DOHH2 (cell line): Measurements from ENCODE around the gene JMJD8.
"Not testable (repeated sequence)": the region's sequence is repeated elsewhere in the genome, so short reads cannot be mapped to it uniquely, and the experiment has no call there.

Source experiments
- H3F3A ChIP-seq: fragments of 200-600 bp; sonication (generic), shearing (Covaris generic); 2 replicates; pipeline ENCODE4 v1.6.0; 2016; ENCODE audit warnings: antibody characterized with exemption, mild to moderate bottlenecking; ENCODE audit not compliant: control insufficient read depth, insufficient read depth
- H3K27ac ChIP-seq: fragments of 200-600 bp; sonication (generic); 2 replicates; pipeline ENCODE4 v1.5.1; 2014; ENCODE audit warnings: low read depth, mild to moderate bottlenecking, low read length, moderate library complexity
- H3K27me3 ChIP-seq: fragments of 200-600 bp; sonication (generic); 2 replicates; pipeline ENCODE4 v1.6.1; 2014; ENCODE audit warnings: mild to moderate bottlenecking, low read length, mixed read lengths; ENCODE audit not compliant: control insufficient read depth
- H3K36me3 ChIP-seq: fragments of 200-600 bp; sonication (generic); 2 replicates; pipeline ENCODE4 v1.6.1; 2014; ENCODE audit warnings: mild to moderate bottlenecking, low read length, moderate library complexity, mixed read lengths; ENCODE audit not compliant: control insufficient read depth
- H3K4me1 ChIP-seq: fragments of 200-600 bp; sonication (generic); 2 replicates; pipeline ENCODE4 v1.6.1; 2014; ENCODE audit warnings: mild to moderate bottlenecking, low read length, mixed read lengths; ENCODE audit not compliant: control insufficient read depth
- H3K4me2 ChIP-seq: fragments of 200-600 bp; sonication (generic); 2 replicates; pipeline ENCODE4 v1.6.0; 2014; ENCODE audit warnings: mild to moderate bottlenecking, low read length, moderate library complexity
- H3K4me3 ChIP-seq: fragments of 200-600 bp; sonication (generic); 2 replicates; pipeline ENCODE4 v1.5.1; 2014; ENCODE audit warnings: mild to moderate bottlenecking, low read length, mixed read lengths
- H3K79me2 ChIP-seq: fragments of 200-600 bp; sonication (generic); 2 replicates; pipeline ENCODE4 v1.6.1; 2014; ENCODE audit warnings: mild to moderate bottlenecking, low read length, mixed read lengths; ENCODE audit not compliant: control insufficient read depth
- H3K9me2 ChIP-seq: fragments of 200-600 bp; sonication (generic); replicated peaks from 2 replicates; pipeline ENCODE4 v1.6.1; 2014; ENCODE audit warnings: mild to moderate bottlenecking, low read length, mixed read lengths; ENCODE audit not compliant: control insufficient read depth
- H3K9me3 ChIP-seq: fragments of 200-600 bp; sonication (generic); 2 replicates; pipeline ENCODE4 v1.6.1; 2014; ENCODE audit warnings: antibody characterized with exemption, low read length, mixed read lengths; ENCODE audit not compliant: control insufficient read depth, insufficient read depth
- H4K20me1 ChIP-seq: fragments of 200-600 bp; sonication (generic); 2 replicates; pipeline ENCODE4 v1.6.0; 2014; ENCODE audit warnings: low read depth, mild to moderate bottlenecking, antibody characterized with exemption, low read length, moderate library complexity; ENCODE audit not compliant: control insufficient read depth, insufficient read depth
- EZH2phosphoT487 ChIP-seq: fragments of 200-600 bp; sonication (generic); IDR thresholded peaks from 2 replicates; pipeline ENCODE4 v1.6.1; 2017; ENCODE audit warnings: borderline replicate concordance, mild to moderate bottlenecking, antibody characterized with exemption, low read length, moderate library complexity, mixed read lengths
- TF ChIP-seq, protein P1 (sequence below): fragments of 200-600 bp; sonication (generic); IDR thresholded peaks from one replicate; pipeline ENCODE4 v1.5.1; 2014; ENCODE audit warnings: antibody characterized with exemption, mild to moderate bottlenecking, low read depth, low read length; ENCODE audit not compliant: poor library complexity, severe bottlenecking

Gene JMJD8

DNA sequence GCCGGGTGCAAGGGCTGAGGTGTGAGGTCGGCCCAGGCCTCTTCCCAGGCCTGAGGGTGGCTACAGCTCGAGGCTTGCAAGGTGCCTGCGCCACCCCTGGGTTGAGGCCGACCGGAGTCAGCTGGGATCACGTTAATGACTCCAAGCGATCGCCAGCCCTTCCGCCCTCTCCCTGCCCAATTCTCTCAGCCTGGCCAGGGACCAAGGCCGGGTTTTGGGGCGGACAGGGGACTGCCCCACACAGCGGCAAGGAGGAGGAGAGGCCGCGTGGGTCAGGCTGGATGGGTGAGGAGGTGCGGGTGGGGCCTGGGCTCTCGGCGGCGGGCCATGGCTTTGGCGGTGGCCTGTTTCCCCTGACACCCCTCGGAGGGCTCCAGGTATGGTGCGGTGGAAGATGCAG, 9.2 kb upstream of the JMJD8 start:
- Histone ChIP-seq H3K4me2 (no peak overlapping the region), H3K27me3 (peaks cover 19% of the 10 kb centered on the region), H3K4me1 (peaks cover 37% of the 10 kb centered on the region)

DNA sequence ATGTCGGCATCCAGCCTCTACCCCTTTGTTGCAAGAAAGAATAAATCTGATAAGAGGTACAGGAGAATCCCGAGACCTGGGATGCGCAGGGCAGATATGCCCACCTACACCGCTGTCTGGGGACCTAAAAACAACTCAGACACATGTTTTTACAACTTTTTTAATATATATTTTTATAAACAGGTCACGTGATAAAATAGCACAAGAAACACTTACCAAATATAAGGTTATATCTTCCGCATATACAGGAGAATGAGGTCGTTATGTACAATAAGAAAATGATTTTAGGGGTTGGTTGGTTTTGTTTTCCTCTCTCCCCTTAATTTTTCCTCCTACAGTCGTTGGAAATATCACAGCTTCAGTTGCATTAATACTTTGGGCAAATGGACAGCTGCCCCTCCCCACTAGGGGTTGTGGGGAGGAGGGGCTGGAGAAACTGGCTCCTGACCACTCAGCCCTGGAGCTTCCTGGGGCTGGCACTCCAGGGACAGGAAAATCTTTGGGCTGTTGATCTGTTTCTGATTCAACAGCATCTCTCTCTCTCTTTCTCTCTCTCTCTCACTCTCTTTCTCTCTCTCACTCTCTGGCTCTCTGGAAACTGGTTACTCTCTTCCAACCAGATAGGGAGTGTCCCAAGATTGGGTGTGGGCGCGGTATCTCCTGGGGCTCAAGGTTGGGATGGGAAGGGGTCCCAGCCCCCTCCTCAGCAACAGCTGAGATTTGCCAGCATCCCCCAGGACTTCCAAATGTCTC, 8.4 kb upstream of the JMJD8 start:
- Histone ChIP-seq H3K79me2 (peaks cover 22% of the 10 kb centered on the region), H3K4me3 (no peak overlapping the region), H3K9me2 (no peaks in the 10 kb centered on the region), H3K4me2 (no peak overlapping the region), H3K27me3 (peaks cover 19% of the 10 kb centered on the region), H3K27ac (no peak overlapping the region), H3K36me3 (peaks cover 4% of the 10 kb centered on the region; the same call in 1 of the 2 replicates), H4K20me1 (no peaks in the 10 kb centered on the region), H3K4me1 (peaks cover 37% of the 10 kb centered on the region), H3K9me3 (no peaks in the 10 kb centered on the region), H3F3A (peaks cover 7% of the 10 kb centered on the region)
- no peak for TF ChIP-seq EZH2phosphoT487
- TF ChIP-seq, protein P1, sequence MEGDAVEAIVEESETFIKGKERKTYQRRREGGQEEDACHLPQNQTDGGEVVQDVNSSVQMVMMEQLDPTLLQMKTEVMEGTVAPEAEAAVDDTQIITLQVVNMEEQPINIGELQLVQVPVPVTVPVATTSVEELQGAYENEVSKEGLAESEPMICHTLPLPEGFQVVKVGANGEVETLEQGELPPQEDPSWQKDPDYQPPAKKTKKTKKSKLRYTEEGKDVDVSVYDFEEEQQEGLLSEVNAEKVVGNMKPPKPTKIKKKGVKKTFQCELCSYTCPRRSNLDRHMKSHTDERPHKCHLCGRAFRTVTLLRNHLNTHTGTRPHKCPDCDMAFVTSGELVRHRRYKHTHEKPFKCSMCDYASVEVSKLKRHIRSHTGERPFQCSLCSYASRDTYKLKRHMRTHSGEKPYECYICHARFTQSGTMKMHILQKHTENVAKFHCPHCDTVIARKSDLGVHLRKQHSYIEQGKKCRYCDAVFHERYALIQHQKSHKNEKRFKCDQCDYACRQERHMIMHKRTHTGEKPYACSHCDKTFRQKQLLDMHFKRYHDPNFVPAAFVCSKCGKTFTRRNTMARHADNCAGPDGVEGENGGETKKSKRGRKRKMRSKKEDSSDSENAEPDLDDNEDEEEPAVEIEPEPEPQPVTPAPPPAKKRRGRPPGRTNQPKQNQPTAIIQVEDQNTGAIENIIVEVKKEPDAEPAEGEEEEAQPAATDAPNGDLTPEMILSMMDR = no peak

More for the DNA sequence above, 9.2 kb upstream of the JMJD8 start:
- Histone ChIP-seq H3K4me3 (no peak overlapping the region), H3F3A (peaks cover 7% of the 10 kb centered on the region), H4K20me1 (no peaks in the 10 kb centered on the region), H3K9me3 (no peaks in the 10 kb centered on the region), H3K79me2 (peaks cover 18% of the 10 kb centered on the region), H3K36me3 (no peaks in the 10 kb centered on the region), H3K9me2 (no peaks in the 10 kb centered on the region), H3K27ac (no peak overlapping the region)
- TF ChIP-seq, protein P1 = no peak
- no peak for TF ChIP-seq EZH2phosphoT487

DNA sequence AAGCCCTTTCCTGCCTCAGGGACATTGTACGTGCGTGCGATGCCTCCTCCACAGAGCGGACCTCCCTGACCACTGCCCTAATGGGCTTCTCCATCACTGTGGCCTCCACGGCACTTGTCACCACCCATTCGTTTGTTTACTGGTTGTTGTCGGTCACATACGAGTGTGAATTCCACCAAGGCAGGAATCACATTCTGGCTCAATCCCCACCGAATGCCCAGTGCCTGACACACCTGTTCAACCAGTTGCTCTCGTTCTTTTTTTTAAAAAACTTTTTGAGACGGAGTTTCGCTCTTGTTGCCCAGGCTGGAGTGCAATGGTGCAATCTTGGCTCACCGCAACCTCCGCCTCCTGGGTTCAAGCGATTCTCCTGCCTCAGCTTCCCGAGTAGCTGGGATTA, 7.1 kb upstream of the JMJD8 start:
- H3K27ac ChIP-seq, H3K9me2 ChIP-seq, H4K20me1 ChIP-seq, H3F3A ChIP-seq, H3K9me3 ChIP-seq, H3K4me3 ChIP-seq, H3K4me2 ChIP-seq: not testable (repeated sequence)
- H3K79me2 ChIP-seq = peaks cover 22% of the 10 kb centered on the region
- peaks cover 37% of the 10 kb centered on the region for H3K4me1 ChIP-seq
- H3K36me3 ChIP-seq = peaks cover 13% of the 10 kb centered on the region
- peaks cover 19% of the 10 kb centered on the region for H3K27me3 ChIP-seq

DNA sequence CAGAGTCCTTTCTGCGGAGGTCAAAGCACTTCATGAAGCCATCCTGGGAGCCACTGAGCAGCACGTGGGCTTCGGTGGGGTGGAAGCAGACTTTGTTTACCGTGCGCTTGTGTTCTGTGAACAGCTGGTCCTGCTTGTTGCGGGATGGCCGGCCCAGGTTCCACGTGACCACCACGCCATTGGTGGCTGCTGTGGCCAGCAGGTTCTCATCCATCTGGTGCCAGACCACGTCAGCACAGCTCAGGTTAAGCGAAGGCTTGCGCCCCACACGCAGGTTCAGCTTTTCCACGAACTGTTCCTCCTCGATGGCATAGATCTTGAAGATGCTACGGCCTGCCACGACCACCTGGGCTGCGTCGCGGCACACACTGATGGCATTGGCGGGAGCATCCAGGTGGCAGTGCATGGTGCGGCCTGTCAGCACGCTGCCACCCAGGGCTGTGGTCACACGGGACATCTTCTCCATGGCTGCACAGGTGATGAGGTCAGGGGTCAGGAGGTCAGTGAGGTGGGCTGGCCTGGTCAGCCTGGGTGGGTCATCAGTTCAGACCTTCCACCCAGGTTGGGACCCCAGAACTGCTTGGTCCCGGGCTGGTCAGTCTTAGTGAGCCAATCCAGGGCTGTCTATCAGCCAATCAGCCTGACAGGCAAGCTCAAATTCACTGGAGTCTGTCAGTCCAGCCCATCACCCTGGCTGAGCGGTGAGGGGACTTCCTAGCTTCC, 5.2 kb upstream of the JMJD8 start:
- H3K27ac ChIP-seq = peak overlapping the region; percentile 43; the same call in 1 of the 2 replicates
- peaks cover 29% of the 10 kb centered on the region for H3K4me1 ChIP-seq
- H3K4me2 ChIP-seq = peak overlapping the region; percentile 76

More for the DNA sequence above, 5.2 kb upstream of the JMJD8 start:
- Histone ChIP-seq H3K36me3 (peaks cover 27% of the 10 kb centered on the region), H4K20me1 (no peaks in the 10 kb centered on the region), H3K9me2 (no peaks in the 10 kb centered on the region), H3K27me3 (peaks cover 8% of the 10 kb centered on the region), H3K9me3 (no peaks in the 10 kb centered on the region), H3K4me3 (peak overlapping the region; percentile 84), H3K79me2 (peaks cover 22% of the 10 kb centered on the region), H3F3A (peaks cover 7% of the 10 kb centered on the region)
- TF ChIP-seq, protein P1 = no peak
- TF ChIP-seq EZH2phosphoT487 = no peak
